Mesendoderm (in vitro differentiated cells): ENCODE measurements around the gene PPP6R3.

Experiments
- DNase-seq: peaks from one replicate; pipeline ENCODE4 v3.0.0; 2013
- H2AK5ac ChIP-seq: 2 replicates; pipeline ENCODE4 v1.6.1; 2013; ENCODE audit warnings: low read length, inconsistent platforms
- H2BK120ac ChIP-seq: 2 replicates; pipeline ENCODE4 v1.6.1; 2013; ENCODE audit warnings: low read depth, mild to moderate bottlenecking, low read length, moderate library complexity, mixed read lengths
- H2BK15ac ChIP-seq: replicated peaks from 2 replicates; pipeline ENCODE4 v1.6.1; 2013; ENCODE audit warnings: low read depth, mild to moderate bottlenecking, moderate library complexity
- H2BK5ac ChIP-seq: 2 replicates; pipeline ENCODE4 v1.6.1; 2013; ENCODE audit warnings: low read length, inconsistent platforms
- H3K18ac ChIP-seq: 2 replicates; pipeline ENCODE4 v1.6.1; 2013; ENCODE audit warnings: mild to moderate bottlenecking, low read length, mixed read lengths
- H3K23ac ChIP-seq: one replicate; pipeline ENCODE4 v1.6.1; 2013; ENCODE audit warnings: low read length
- H3K27ac ChIP-seq: 2 replicates; pipeline ENCODE4 v1.5.1; 2013; ENCODE audit warnings: low read depth, mild to moderate bottlenecking, inconsistent platforms, low read length, moderate library complexity
- H3K27me3 ChIP-seq: 2 replicates; pipeline ENCODE4 v1.6.1; 2013; ENCODE audit warnings: low read length, control low read depth, mild to moderate bottlenecking, inconsistent platforms; ENCODE audit not compliant: insufficient read depth, poor library complexity
- H3K36me3 ChIP-seq: 2 replicates; pipeline ENCODE4 v1.6.1; 2013; ENCODE audit warnings: low read length, inconsistent platforms; ENCODE audit not compliant: control insufficient read depth, insufficient read depth
- H3K4ac ChIP-seq: one replicate; pipeline ENCODE4 v1.6.1; 2013; ENCODE audit warnings: low read depth, mild to moderate bottlenecking, low read length, moderate library complexity
- H3K4me1 ChIP-seq: 2 replicates; pipeline ENCODE4 v1.6.1; 2013; ENCODE audit warnings: low read depth, low read length, inconsistent platforms; ENCODE audit not compliant: control insufficient read depth
- H3K4me2 ChIP-seq: 2 replicates; pipeline ENCODE4 v1.6.1; 2013; ENCODE audit warnings: low read length
- H3K4me3 ChIP-seq: 2 replicates; pipeline ENCODE4 v1.5.1; 2013; ENCODE audit warnings: mild to moderate bottlenecking, low read length
- H3K56ac ChIP-seq: one replicate; pipeline ENCODE4 v1.6.1; 2013; ENCODE audit warnings: low read length
- H3K79me1 ChIP-seq: 2 replicates; pipeline ENCODE4 v1.6.1; 2013; ENCODE audit warnings: low read length, inconsistent platforms
- H3K79me2 ChIP-seq: 2 replicates; pipeline ENCODE4 v1.6.1; 2013; ENCODE audit warnings: mild to moderate bottlenecking, low read length; ENCODE audit not compliant: control insufficient read depth, insufficient read depth
- H3K9ac ChIP-seq: 2 replicates; pipeline ENCODE4 v1.6.1; 2013; ENCODE audit warnings: low read length, inconsistent platforms
- H4K5ac ChIP-seq: one replicate; pipeline ENCODE4 v1.6.1; 2013; ENCODE audit warnings: low read length
- H4K8ac ChIP-seq: one replicate; pipeline ENCODE4 v1.6.1; 2013; ENCODE audit warnings: low read depth, mild to moderate bottlenecking, control low read depth, low read length, moderate library complexity
- WGBS: extraction: QIAGEN DNeasy Blood & Tissue Kit; methylation state at CpG from one replicate; pipeline ENCODE4 v1.1.7; 2013; ENCODE audit warnings: low lambda C conversion rate, missing lambda C conversion rate; ENCODE audit not compliant: insufficient coverage; ENCODE audit errors: extremely low coverage; 5-methylcytosine and 5-hydroxymethylcytosine counted together

Gene PPP6R3

DNA sequence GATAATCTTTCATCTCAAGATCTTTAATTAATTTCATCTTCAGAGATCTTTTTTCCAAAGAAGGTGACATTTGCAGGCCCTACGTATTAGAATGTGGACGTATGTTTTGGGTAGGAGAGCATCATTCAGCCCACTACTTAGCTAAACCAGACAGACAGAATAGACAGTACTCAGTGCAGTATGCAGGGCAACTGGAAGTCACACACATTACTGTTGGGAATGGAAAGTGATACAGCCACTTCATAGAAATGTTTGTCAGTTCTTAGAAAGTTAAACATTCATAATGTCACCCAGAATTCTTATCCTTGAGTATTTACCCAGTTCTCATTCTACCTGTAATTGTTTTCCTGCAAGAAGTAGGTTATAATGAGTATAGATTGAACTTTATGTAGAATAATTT lies 102.9 kb downstream of the PPP6R3 start:
- H3K4ac ChIP-seq = no peak overlapping the region
- H4K8ac ChIP-seq = no peak overlapping the region
- H2BK15ac ChIP-seq = no peak overlapping the region
- no peak overlapping the region for H2AK5ac ChIP-seq
- H3K23ac ChIP-seq = no peak overlapping the region
- H3K79me1 ChIP-seq = peaks cover 14% of the 10 kb centered on the region
- H3K9ac ChIP-seq = no peak overlapping the region
- WGBS = no CpG with 5 or more reads among the region's 2 CpGs
- H3K56ac ChIP-seq = no peak overlapping the region
- peaks cover 3% of the 10 kb centered on the region for H3K79me2 ChIP-seq
- H3K18ac ChIP-seq = no peak overlapping the region
- H3K36me3 ChIP-seq = peaks cover 3% of the 10 kb centered on the region
- no peak overlapping the region for H4K5ac ChIP-seq
- H2BK5ac ChIP-seq = no peak overlapping the region
- no peak overlapping the region for H3K27ac ChIP-seq
- H3K4me2 ChIP-seq = no peak overlapping the region
- H2BK120ac ChIP-seq = no peak overlapping the region
- no peaks in the 10 kb centered on the region for H3K4me1 ChIP-seq
- no peak for DNase-seq
- H3K4me3 ChIP-seq = no peak overlapping the region
- no peaks in the 10 kb centered on the region for H3K27me3 ChIP-seq

DNA sequence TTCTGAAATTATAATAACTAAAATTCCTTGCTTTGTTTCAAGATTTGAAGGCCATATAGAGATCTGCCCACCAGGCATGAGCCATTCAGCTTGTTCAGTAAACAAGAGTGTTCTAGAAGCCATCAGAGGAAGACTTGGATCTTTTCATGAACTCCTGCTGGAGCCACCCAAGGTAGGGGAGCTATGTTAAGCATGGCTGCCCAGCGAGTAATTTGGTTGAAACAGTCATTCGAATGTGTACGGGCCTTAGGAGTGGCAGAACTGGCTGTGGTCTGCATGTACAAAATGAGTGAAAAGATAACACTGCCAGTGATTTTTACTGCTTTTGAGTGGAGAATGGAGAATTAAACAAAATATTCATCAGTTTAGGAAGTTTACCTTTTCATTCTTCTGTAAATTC lies 103.7 kb downstream of the PPP6R3 start:
- Histone ChIP-seq H3K56ac (no peak overlapping the region), H3K36me3 (peaks cover 3% of the 10 kb centered on the region), H3K79me2 (peaks cover 3% of the 10 kb centered on the region), H2AK5ac (no peak overlapping the region), H3K23ac (no peak overlapping the region), H3K27ac (no peak overlapping the region), H3K18ac (no peak overlapping the region), H3K9ac (no peak overlapping the region), H3K79me1 (peaks cover 15% of the 10 kb centered on the region), H4K8ac (no peak overlapping the region), H2BK120ac (no peak overlapping the region), H3K4me2 (no peak overlapping the region), H4K5ac (no peak overlapping the region), H2BK5ac (no peak overlapping the region), H3K4me3 (no peak overlapping the region), H2BK15ac (no peak overlapping the region), H3K27me3 (no peaks in the 10 kb centered on the region), H3K4me1 (no peaks in the 10 kb centered on the region), H3K4ac (no peak overlapping the region)
- no peak for DNase-seq
- WGBS = no CpG with 5 or more reads among the region's 3 CpGs

DNA sequence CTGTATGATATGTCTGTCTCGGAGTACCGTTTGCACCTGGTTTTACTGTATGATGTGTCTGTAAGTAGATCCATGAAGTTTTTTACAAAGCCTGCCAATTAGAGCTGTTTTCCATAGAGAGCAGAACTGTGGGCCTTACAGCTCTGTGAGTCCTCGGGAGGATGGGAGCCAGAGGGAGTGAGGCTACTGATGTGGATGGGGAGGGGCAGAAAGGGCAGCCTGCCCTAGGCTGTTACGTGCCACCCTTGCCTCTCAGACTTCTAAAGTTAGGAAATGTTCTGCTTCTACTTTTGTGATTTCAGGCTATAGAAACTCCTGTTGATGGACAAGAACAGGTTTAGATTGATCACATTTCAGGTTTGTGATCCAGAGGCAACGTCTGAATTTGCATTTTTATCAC lies 105.2 kb downstream of the PPP6R3 start:
- Histone ChIP-seq H3K56ac (no peak overlapping the region), H3K79me2 (peaks cover 3% of the 10 kb centered on the region), H2BK15ac (no peak overlapping the region), H2BK120ac (no peak overlapping the region), H2BK5ac (no peak overlapping the region), H2AK5ac (no peak overlapping the region), H3K27ac (no peak overlapping the region), H3K18ac (no peak overlapping the region), H3K9ac (no peak overlapping the region), H3K4me2 (no peak overlapping the region), H3K4ac (no peak overlapping the region), H3K36me3 (peaks cover 3% of the 10 kb centered on the region), H3K4me1 (no peaks in the 10 kb centered on the region), H3K4me3 (no peak overlapping the region), H3K23ac (no peak overlapping the region), H3K27me3 (no peaks in the 10 kb centered on the region), H3K79me1 (peaks cover 15% of the 10 kb centered on the region), H4K8ac (no peak overlapping the region), H4K5ac (no peak overlapping the region)
- DNase-seq = no peak
- no CpG with 5 or more reads among the region's 5 CpGs for WGBS

DNA sequence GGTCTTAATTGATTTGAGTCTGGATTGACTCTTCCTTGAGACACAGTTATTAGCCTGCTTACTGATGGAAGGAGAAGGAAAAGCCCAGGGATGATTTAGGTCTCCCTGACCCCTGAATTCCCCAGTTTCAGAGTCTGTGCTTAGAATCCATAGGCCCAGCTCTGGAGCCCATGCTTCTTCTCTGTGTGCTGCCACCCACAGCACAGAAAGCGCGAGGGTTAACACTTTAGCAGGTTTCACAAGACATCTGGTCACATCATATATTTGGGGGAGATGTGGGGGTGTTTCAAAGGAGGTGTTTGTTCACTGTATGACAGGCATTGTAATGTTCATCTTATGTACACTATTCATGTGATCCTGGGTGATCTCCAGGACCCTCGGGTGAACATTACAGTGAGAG lies 107.0 kb downstream of the PPP6R3 start:
- H2BK120ac ChIP-seq = no peak overlapping the region
- H3K4me2 ChIP-seq = no peak overlapping the region
- no peak overlapping the region for H2BK15ac ChIP-seq
- H3K79me1 ChIP-seq = peaks cover 15% of the 10 kb centered on the region
- H3K9ac ChIP-seq = no peak overlapping the region
- no peak overlapping the region for H4K5ac ChIP-seq
- H2BK5ac ChIP-seq = no peak overlapping the region
- H3K56ac ChIP-seq = no peak overlapping the region
- no peak overlapping the region for H3K4ac ChIP-seq
- no peak overlapping the region for H3K18ac ChIP-seq
- H3K4me3 ChIP-seq = no peak overlapping the region
- H2AK5ac ChIP-seq = no peak overlapping the region
- peaks cover 3% of the 10 kb centered on the region for H3K79me2 ChIP-seq
- WGBS = no CpG with 5 or more reads among the region's 3 CpGs
- DNase-seq = no peak
- peaks cover 6% of the 10 kb centered on the region for H3K36me3 ChIP-seq
- no peak overlapping the region for H3K23ac ChIP-seq
- no peak overlapping the region for H3K27ac ChIP-seq
- no peak overlapping the region for H4K8ac ChIP-seq
- no peaks in the 10 kb centered on the region for H3K4me1 ChIP-seq
- no peaks in the 10 kb centered on the region for H3K27me3 ChIP-seq

DNA sequence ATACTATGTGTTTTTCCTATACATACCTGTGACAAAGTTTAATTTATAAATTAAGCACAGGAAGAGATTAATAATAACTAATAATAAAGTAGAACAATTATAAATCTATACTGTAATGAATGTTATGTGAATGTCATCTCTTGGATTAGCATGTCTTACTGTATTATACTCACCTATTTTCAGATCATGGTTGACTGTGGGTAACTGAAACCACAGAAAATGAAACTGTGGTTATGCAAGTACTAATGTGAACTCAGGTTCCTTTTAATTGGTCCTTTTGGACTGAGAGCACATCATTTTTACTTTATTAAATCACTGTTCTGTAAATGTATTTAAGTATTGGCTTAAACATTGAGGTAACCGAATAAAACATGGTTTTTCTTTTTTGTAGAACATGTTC lies 108.8 kb downstream of the PPP6R3 start:
- Histone ChIP-seq H3K79me2 (peaks cover 2% of the 10 kb centered on the region), H3K18ac (no peak overlapping the region), H3K27ac (no peak overlapping the region), H2BK120ac (no peak overlapping the region), H3K9ac (no peak overlapping the region), H2AK5ac (no peak overlapping the region), H2BK5ac (no peak overlapping the region), H3K4me3 (no peak overlapping the region), H3K56ac (no peak overlapping the region), H3K27me3 (no peaks in the 10 kb centered on the region), H3K79me1 (peaks cover 17% of the 10 kb centered on the region), H4K8ac (no peak overlapping the region), H3K23ac (no peak overlapping the region), H4K5ac (no peak overlapping the region), H3K4me1 (no peaks in the 10 kb centered on the region), H3K4me2 (no peak overlapping the region), H2BK15ac (no peak overlapping the region), H3K36me3 (peaks cover 5% of the 10 kb centered on the region), H3K4ac (no peak overlapping the region)
- DNase-seq = no peak
- WGBS = no CpG with 5 or more reads among the region's 1 CpG

DNA sequence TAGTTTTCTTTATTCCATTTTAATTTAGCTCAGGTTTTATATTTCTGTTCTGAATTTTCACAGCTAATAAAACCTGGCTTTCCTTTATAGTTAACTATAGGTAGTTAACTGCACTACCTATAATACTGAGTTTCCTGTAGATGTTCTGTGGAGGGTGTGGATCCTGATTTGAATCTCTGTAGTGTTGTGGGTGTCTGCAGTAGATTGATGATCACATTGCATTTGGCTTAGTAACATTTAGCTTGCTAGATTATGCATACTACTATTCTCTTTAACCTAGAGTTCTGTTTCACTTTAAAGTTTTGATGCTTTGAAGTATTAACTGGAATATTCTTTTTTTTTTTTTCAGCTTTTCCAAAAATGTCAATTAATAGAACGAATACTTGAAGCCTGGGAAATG lies 110.1 kb downstream of the PPP6R3 start:
- Histone ChIP-seq H3K79me2 (peaks cover 2% of the 10 kb centered on the region), H3K18ac (no peak overlapping the region), H3K27me3 (no peaks in the 10 kb centered on the region), H3K4me1 (no peaks in the 10 kb centered on the region), H3K56ac (no peak overlapping the region), H2BK120ac (no peak overlapping the region), H3K27ac (no peak overlapping the region), H3K23ac (no peak overlapping the region), H2BK5ac (no peak overlapping the region), H4K8ac (no peak overlapping the region), H3K4me2 (no peak overlapping the region), H3K79me1 (peaks cover 16% of the 10 kb centered on the region), H4K5ac (no peak overlapping the region), H3K4me3 (no peak overlapping the region), H2AK5ac (no peak overlapping the region), H3K9ac (no peak overlapping the region), H2BK15ac (no peak overlapping the region), H3K4ac (no peak overlapping the region), H3K36me3 (peaks cover 5% of the 10 kb centered on the region)
- DNase-seq = no peak
- WGBS = no CpG with 5 or more reads among the region's 1 CpG
